K562 (cell line): ENCODE data around the gene ZC3H10. TPM values are rescaled to one million over a fixed set of nuclear protein-coding genes. Genes with fewer than 3 reads are reported as not detected.

Experiments
- ATAC-seq: fragments of 200-7000 bp; cut with Tn5 transposase; 3 replicates; pipeline ENCODE4 v1.9.1; 2020; ENCODE audit warnings: moderate library complexity
- BruUV-seq: library from RNA; stranded (reverse); fragments of 400-500 nt; replicated peaks from 2 replicates; lab custom pipeline; 2021; lab: Mats Ljungman, UMichigan
- CTCF ChIA-PET: fragments of 300-600 bp; formaldehyde crosslinking; extraction: SDS; loops from one replicate; lab custom pipeline; 2021; ENCODE audit warnings: low intra/inter-chr PET ratio; lab: Yijun Ruan, JAX
- POLR2A ChIA-PET: fragments of 300-600, 350-650 bp; sonication (Branson Sonifier 250); formaldehyde crosslinking; extraction: SDS; loops from one replicate; lab custom pipeline; 2021; ENCODE audit warnings: antibody characterized with exemption, inconsistent platforms; lab: Yijun Ruan, JAX
- DNase-seq, 4 experiments: peaks; one replicate each; pipeline versions ENCODE4 v3.0.0 to v3.0.0-alpha.2; 2011 to 2018; ENCODE audit warnings: low spot score in 3 of 4, mixed read lengths in 3 of 4; ENCODE audit errors: extremely low read depth in 1 of 4
- FAIRE-seq: peaks from 2 replicates; lab custom pipeline; 2011; peaks lifted over from hg19 to GRCh38; lab: Jason Lieb, UNC
- H2AFZ ChIP-seq: 2 replicates; pipeline ENCODE4 v1.6.0; 2011; ENCODE audit warnings: low read depth, low read length, control low read depth, inconsistent platforms
- H3K27ac ChIP-seq: fragments of 200-600 bp; 3 replicates; pipeline ENCODE4 v1.8.0; 2011; ENCODE audit warnings: low read depth, mild to moderate bottlenecking, control low read depth, inconsistent platforms, low read length, moderate library complexity, mixed read lengths; ENCODE audit errors: extremely low read depth
- H3K27me3 ChIP-seq, 2 experiments: fragments of 300-600 bp in 1 of 2; 2 replicates in 1 of 2; 3 replicates in 1 of 2; pipeline versions ENCODE4 v1.6.0 to v1.8.0; 2011; ENCODE audit warnings: inconsistent platforms in 2 of 2, low read length in 2 of 2, mild to moderate bottlenecking in 1 of 2, mixed read lengths in 1 of 2, moderate library complexity in 1 of 2; ENCODE audit not compliant: control insufficient read depth in 2 of 2, insufficient read depth in 2 of 2
- H3K36me3 ChIP-seq: fragments of 300-600 bp; 3 replicates; pipeline ENCODE4 v1.8.0; 2011; ENCODE audit warnings: mild to moderate bottlenecking, low read length, inconsistent platforms; ENCODE audit not compliant: control insufficient read depth, insufficient read depth
- H3K4me1 ChIP-seq, 2 experiments: fragments of 200-600 bp in 1 of 2; replicated peaks in 1 of 2; 2 replicates in 1 of 2; 3 replicates in 1 of 2; pipeline versions ENCODE4 v1.5.1 to v1.8.0; 2011; ENCODE audit warnings: inconsistent platforms in 2 of 2, low read length in 2 of 2, mild to moderate bottlenecking in 1 of 2, mixed read lengths in 1 of 2, moderate library complexity in 1 of 2; ENCODE audit not compliant: control insufficient read depth in 2 of 2, insufficient read depth in 2 of 2
- H3K4me2 ChIP-seq: 2 replicates; pipeline ENCODE4 v1.6.1; 2011; ENCODE audit warnings: low read length, control low read depth, inconsistent platforms, mixed read lengths; ENCODE audit not compliant: insufficient read depth
- H3K4me3 ChIP-seq: fragments of 200-600 bp; sonication (generic), shearing (Covaris generic); 2 replicates; pipeline ENCODE4 v1.5.1; 2016; ENCODE audit warnings: control low read depth, inconsistent platforms
- H3K79me2 ChIP-seq: fragments of 200-600 bp; 3 replicates; pipeline ENCODE4 v1.8.0; 2011; ENCODE audit warnings: low read length, inconsistent platforms; ENCODE audit not compliant: control insufficient read depth, insufficient read depth
- H3K9ac ChIP-seq, 2 experiments: 2 replicates each; pipeline versions ENCODE4 v1.6.0 to v1.6.1; 2011; ENCODE audit warnings: low read depth in 2 of 2, low read length in 2 of 2, control low read depth in 1 of 2, inconsistent platforms in 1 of 2, mild to moderate bottlenecking in 1 of 2, mixed read lengths in 1 of 2; ENCODE audit not compliant: insufficient read depth in 1 of 2
- H3K9me1 ChIP-seq: one replicate; pipeline ENCODE4 v1.6.0; 2011; ENCODE audit warnings: inconsistent platforms, mild to moderate bottlenecking, low read length, moderate library complexity; ENCODE audit not compliant: control insufficient read depth, insufficient read depth
- H3K9me3 ChIP-seq: replicated peaks from 2 replicates; pipeline ENCODE4 v1.5.1; 2011; ENCODE audit warnings: low read depth, low read length, inconsistent platforms; ENCODE audit not compliant: control insufficient read depth, insufficient read depth
- H4K20me1 ChIP-seq: replicated peaks from 2 replicates; pipeline ENCODE4 v1.6.1; 2011; ENCODE audit warnings: low read length, inconsistent platforms, mixed read lengths; ENCODE audit not compliant: control insufficient read depth, insufficient read depth
- BRD9 ChIP-seq: fragments of 450-650 bp; IDR thresholded peaks from 2 replicates; pipeline ENCODE4 v1.6.1; 2018; ENCODE audit warnings: low read depth; ENCODE audit not compliant: partially characterized antibody
- CBX3 ChIP-seq, 2 experiments: IDR thresholded peaks; 1 replicate in 1 of 2; 2 replicates in 1 of 2; pipeline ENCODE4 v1.6.1; 2012; ENCODE audit warnings: inconsistent platforms in 2 of 2, low read length in 2 of 2, borderline replicate concordance in 1 of 2, control low read depth in 1 of 2
- ELF4 ChIP-seq: fragments of 450-650 bp; formaldehyde crosslinking; IDR thresholded peaks from 2 replicates; pipeline ENCODE4 v1.4.0; 2022; ENCODE audit warnings: missing genetic modification characterization
- NELFE ChIP-seq: IDR thresholded peaks from 2 replicates; pipeline ENCODE4 v1.6.1; 2011; ENCODE audit warnings: mild to moderate bottlenecking; ENCODE audit not compliant: insufficient read depth, insufficient read length
- ZNF830 ChIP-seq: fragments of 250-450 bp; sonication (Bioruptor Pico); IDR thresholded peaks from 2 replicates; pipeline ENCODE4 v1.5.0; 2021; ENCODE audit warnings: mild to moderate bottlenecking
- WGBS: fragments of 100-300 bp; shearing (Covaris generic); methylation state at CpG from one replicate; pipeline ENCODE4 v1.1.6; 2016; ENCODE audit warnings: low coverage, mixed read lengths; ENCODE audit not compliant: insufficient coverage; ENCODE audit errors: missing lambda C conversion rate; 5-methylcytosine and 5-hydroxymethylcytosine counted together
- in situ Hi-C: fragments of 300-500 bp; cut with MboI; formaldehyde crosslinking; loops from 4 replicates; pipeline ENCODE4 v1.15.0; 2018; ENCODE audit warnings: inconsistent platforms, mixed read lengths
- intact Hi-C: fragments of 100-400 bp; cut with micrococcal nuclease; formaldehyde crosslinking; loops from 2 replicates; pipeline ENCODE4 v1.14.2; 2022
- polyA plus RNA-seq, 8 experiments: library from polyadenylated mRNA; depleted of rRNA in 4 of 8; stranded (reverse) in 5 of 8; unstranded in 3 of 8; fragments of >200 nt; fragmentation: Nextera tagmentation in 2 of 8; fragmentation: Illumina TruSeq in 1 of 8; extraction: Ambion mirVana in 2 of 8; extraction: Trizol in 1 of 8; gene quantifications; 2 replicates each; pipeline versions ENCODE4 v1.2.1 to v1.2.3, GENCODE V29; 2011 to 2014; ENCODE audit warnings: inconsistent platforms in 1 of 8, missing spikeins in 1 of 8
- total RNA-seq, 7 experiments: library from RNA; depleted of rRNA in 6 of 7; stranded (reverse); fragments of >200 nt in 6 of 7; fragmentation: Illumina TruSeq in 2 of 7; extraction: Trizol in 2 of 7; gene quantifications; 2 replicates each; pipeline versions ENCODE4 v1.2.1 to v1.2.3, GENCODE V29; 2011 to 2021; ENCODE audit warnings: low replicate concordance in 1 of 7
- TF ChIP-seq, protein P1 (sequence below): sonication (generic); formaldehyde crosslinking; IDR thresholded peaks from 2 replicates; pipeline ENCODE4 v1.8.1; 2023; ENCODE audit warnings: missing genetic modification reagents, mild to moderate bottlenecking, borderline replicate concordance
- TF ChIP-seq, protein P2 (sequence below): sonication (generic); formaldehyde crosslinking; IDR thresholded peaks from 2 replicates; pipeline ENCODE4 v1.8.0; 2023; ENCODE audit warnings: mild to moderate bottlenecking, missing genetic modification reagents
- TF ChIP-seq, protein P3 (sequence below), 2 experiments: fragments of 450-650 bp; IDR thresholded peaks; 2 replicates each; pipeline ENCODE4 v1.6.1; 2016

ZC3H10 gene
- total and polyA plus RNA-seq, 9 of the 15 experiments (the other 6 are each of a cell fraction or from before 2014, with no cell fraction given) = 0.31 to 4.1 (median 1.6) TPM

DNA sequence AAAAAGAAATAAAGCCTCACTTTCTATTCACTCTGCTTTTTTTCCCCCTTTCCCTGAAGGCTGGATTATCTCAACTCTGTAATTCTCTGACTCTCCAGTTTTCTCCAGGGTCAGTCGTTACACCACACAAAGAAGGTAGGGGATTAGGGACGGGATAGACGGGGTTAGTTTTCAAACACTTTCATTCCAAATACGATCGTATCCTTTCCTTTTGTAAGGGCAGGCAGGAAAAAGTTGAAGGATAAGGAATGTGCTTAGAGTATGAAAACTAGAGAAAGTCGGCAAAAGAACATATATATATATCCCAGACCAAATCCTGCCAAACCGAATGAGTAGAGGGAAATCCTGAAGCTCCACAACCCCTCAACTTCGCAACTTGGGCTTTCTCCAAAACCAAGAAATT, 9.4 kb downstream of the ZC3H10 start:
- intact Hi-C loops = loop anchor here (1.0 kb wide), 1 partner anchor 31 kb away; the partner anchor contains the start of gene MYL6
- no peaks in the 10 kb centered on the region for H3K27me3 ChIP-seq
- peak overlapping the region; percentile 87 for H3K4me2 ChIP-seq
- H3K4me3 ChIP-seq = peak overlapping the region; percentile 34
- DNase-seq = no peak
- H3K9me1 ChIP-seq = peaks cover 6% of the 10 kb centered on the region
- ATAC-seq = no peak
- peak overlapping the region in 1 of 2 experiments; percentile 86; a peak in 2 of 4 replicates for H3K9ac ChIP-seq
- H3K9me3 ChIP-seq = no peaks in the 10 kb centered on the region
- under 1% methylated on average over 8 of the region's 8 CpGs for WGBS
- ChIA-PET POLR2A (interaction anchor here (0.5 to 5.6 kb wide), 16 partner anchors 8 to 352 kb away, joined by 3 to 85 read pairs (median 7); partner anchors contain the start of genes MYL6, PA2G4, RNF41 and RPL41), CTCF (interaction anchor here (2.1 kb wide), 1 partner anchor 31 kb away, joined by 7 read pairs; the partner anchor contains the start of gene MYL6)
- H2AFZ ChIP-seq = peak overlapping the region; percentile 25; the same call in 1 of the 2 replicates
- H4K20me1 ChIP-seq = peaks cover 5% of the 10 kb centered on the region; the same call in 1 of the 2 replicates
- in situ Hi-C loops = loop anchor here (5.0 to 10.0 kb wide), 2 partner anchors 60 to 337 kb away; partner anchors contain the start of genes SMARCC2 and SPRYD4
- H3K36me3 ChIP-seq = peaks cover 32% of the 10 kb centered on the region
- peak overlapping the region; percentile 89 for H3K27ac ChIP-seq
- BruUV-seq = TSS peak; percentile 96
- peaks cover 52% of the 10 kb centered on the region for H3K79me2 ChIP-seq
- H3K4me1 ChIP-seq = peaks cover 31 to 46% of the 10 kb centered on the region in 2 experiments
- no peak for FAIRE-seq
- 0 out of 2 replicates have a peak, but pooled peaks have one; percentile 23 for TF ChIP-seq ELF4 (CRISPR knock-in tag)
- TF ChIP-seq, protein P1, sequence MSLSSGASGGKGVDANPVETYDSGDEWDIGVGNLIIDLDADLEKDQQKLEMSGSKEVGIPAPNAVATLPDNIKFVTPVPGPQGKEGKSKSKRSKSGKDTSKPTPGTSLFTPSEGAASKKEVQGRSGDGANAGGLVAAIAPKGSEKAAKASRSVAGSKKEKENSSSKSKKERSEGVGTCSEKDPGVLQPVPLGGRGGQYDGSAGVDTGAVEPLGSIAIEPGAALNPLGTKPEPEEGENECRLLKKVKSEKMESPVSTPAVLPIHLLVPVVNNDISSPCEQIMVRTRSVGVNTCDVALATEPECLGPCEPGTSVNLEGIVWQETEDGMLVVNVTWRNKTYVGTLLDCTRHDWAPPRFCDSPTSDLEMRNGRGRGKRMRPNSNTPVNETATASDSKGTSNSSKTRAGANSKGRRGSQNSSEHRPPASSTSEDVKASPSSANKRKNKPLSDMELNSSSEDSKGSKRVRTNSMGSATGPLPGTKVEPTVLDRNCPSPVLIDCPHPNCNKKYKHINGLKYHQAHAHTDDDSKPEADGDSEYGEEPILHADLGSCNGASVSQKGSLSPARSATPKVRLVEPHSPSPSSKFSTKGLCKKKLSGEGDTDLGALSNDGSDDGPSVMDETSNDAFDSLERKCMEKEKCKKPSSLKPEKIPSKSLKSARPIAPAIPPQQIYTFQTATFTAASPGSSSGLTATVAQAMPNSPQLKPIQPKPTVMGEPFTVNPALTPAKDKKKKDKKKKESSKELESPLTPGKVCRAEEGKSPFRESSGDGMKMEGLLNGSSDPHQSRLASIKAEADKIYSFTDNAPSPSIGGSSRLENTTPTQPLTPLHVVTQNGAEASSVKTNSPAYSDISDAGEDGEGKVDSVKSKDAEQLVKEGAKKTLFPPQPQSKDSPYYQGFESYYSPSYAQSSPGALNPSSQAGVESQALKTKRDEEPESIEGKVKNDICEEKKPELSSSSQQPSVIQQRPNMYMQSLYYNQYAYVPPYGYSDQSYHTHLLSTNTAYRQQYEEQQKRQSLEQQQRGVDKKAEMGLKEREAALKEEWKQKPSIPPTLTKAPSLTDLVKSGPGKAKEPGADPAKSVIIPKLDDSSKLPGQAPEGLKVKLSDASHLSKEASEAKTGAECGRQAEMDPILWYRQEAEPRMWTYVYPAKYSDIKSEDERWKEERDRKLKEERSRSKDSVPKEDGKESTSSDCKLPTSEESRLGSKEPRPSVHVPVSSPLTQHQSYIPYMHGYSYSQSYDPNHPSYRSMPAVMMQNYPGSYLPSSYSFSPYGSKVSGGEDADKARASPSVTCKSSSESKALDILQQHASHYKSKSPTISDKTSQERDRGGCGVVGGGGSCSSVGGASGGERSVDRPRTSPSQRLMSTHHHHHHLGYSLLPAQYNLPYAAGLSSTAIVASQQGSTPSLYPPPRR = no peak
- TF ChIP-seq NELFE = no peak
- 0 out of 2 replicates have a peak, but pooled peaks have one; percentile 59 for TF ChIP-seq ZNF830 (CRISPR knock-in tag)
- peak; percentile 20 for TF ChIP-seq BRD9
- TF ChIP-seq, protein P2, sequence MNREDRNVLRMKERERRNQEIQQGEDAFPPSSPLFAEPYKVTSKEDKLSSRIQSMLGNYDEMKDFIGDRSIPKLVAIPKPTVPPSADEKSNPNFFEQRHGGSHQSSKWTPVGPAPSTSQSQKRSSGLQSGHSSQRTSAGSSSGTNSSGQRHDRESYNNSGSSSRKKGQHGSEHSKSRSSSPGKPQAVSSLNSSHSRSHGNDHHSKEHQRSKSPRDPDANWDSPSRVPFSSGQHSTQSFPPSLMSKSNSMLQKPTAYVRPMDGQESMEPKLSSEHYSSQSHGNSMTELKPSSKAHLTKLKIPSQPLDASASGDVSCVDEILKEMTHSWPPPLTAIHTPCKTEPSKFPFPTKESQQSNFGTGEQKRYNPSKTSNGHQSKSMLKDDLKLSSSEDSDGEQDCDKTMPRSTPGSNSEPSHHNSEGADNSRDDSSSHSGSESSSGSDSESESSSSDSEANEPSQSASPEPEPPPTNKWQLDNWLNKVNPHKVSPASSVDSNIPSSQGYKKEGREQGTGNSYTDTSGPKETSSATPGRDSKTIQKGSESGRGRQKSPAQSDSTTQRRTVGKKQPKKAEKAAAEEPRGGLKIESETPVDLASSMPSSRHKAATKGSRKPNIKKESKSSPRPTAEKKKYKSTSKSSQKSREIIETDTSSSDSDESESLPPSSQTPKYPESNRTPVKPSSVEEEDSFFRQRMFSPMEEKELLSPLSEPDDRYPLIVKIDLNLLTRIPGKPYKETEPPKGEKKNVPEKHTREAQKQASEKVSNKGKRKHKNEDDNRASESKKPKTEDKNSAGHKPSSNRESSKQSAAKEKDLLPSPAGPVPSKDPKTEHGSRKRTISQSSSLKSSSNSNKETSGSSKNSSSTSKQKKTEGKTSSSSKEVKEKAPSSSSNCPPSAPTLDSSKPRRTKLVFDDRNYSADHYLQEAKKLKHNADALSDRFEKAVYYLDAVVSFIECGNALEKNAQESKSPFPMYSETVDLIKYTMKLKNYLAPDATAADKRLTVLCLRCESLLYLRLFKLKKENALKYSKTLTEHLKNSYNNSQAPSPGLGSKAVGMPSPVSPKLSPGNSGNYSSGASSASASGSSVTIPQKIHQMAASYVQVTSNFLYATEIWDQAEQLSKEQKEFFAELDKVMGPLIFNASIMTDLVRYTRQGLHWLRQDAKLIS (CRISPR knock-in tag) = peak; percentile 26; the same call in 1 of the 2 replicates
- peak in 1 of 2 experiments; percentile 16; a peak in 1 of 3 replicates for TF ChIP-seq CBX3 (IDR thresholded peaks at IDR 0.05; ENCODE audit: borderline replicate concordance in 1 of 2, low read length in 2 of 2)
- TF ChIP-seq, protein P3, sequence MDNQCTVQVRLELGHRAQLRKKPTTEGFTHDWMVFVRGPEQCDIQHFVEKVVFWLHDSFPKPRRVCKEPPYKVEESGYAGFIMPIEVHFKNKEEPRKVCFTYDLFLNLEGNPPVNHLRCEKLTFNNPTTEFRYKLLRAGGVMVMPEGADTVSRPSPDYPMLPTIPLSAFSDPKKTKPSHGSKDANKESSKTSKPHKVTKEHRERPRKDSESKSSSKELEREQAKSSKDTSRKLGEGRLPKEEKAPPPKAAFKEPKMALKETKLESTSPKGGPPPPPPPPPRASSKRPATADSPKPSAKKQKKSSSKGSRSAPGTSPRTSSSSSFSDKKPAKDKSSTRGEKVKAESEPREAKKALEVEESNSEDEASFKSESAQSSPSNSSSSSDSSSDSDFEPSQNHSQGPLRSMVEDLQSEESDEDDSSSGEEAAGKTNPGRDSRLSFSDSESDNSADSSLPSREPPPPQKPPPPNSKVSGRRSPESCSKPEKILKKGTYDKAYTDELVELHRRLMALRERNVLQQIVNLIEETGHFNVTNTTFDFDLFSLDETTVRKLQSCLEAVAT (IDR thresholded peaks at IDR 0.05) = peak; percentile 44 to 63; a peak in 2 of 4 replicates
